Activated CD8-positive, alpha-beta memory T cell treated with anti-CD3 and anti-CD28 coated beads for 24 hours (primary cell): Measurements from ENCODE around the gene UTS2B.

Source experiments
- DNase-seq: peaks from one replicate; pipeline ENCODE4 v3.0.0-alpha.2; 2020

Gene UTS2B

DNA sequence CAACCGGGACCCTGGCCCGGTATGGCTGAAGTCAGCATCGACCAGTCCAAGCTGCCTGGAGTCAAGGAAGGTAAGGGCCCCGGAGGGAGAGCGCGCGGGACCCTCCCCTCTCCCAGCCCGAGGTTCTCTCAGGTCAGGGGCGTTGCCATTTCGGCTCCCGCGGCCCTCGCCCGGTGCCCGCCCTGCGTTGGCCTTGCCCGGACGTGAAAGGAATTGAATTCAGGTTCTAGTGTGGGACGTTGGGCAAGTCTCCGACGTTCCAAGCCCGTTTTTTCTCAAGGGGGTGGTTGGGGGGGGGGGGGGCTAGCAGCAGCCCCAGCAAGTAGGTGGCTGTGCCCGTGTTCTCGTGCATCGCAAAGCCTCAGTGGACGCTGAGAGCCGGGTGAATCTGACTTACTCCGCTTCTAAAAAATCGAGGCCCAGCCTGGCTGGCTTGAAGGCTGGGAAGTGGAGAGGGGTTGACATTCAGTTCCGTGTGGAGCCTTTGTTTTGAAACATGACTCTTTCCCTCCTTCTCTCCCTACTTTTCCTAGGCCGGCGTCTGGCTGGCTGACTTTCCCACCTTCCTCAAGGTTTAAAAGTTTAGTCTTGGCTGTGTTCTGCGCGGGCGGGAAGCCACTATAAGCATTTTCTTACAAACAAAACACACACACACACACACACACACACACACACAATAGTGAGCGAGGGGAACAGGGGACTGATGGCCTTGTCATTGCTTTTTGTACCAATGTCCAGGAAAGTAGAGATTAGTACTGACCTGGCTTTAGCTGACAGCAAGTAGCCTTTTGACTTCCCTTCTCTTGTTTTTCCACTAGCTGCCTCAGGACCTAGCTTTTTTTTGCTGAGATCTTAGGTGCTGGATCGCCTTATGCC lies at the start of gene UTS2B:
Gene UTS2B (minus strand): TSS at position 873 of the 876 bp plus-strand sequence. CDS start 48,337 bp downstream, outside the sequence.
- DNase-seq = peak; percentile 58

DNA sequence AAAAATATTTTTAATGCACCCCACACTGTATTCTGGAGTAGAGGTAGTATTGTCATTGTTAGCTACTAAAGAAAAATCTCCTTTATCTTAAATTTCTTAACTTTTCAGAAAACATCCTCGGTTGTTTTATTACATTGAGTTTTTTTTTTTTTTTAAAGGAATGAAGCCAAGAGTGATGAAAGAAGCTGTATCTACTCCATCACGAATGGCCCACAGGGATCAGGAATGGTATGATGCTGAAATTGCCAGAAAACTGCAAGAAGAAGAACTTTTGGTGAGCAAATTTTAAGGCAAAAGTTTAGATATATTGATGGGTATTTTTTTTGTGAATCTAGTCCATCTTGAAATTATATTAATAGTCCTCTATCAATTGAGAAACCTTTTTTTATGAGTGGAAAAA lies 49.7 kb upstream of the UTS2B start:
- no peak for DNase-seq

DNA sequence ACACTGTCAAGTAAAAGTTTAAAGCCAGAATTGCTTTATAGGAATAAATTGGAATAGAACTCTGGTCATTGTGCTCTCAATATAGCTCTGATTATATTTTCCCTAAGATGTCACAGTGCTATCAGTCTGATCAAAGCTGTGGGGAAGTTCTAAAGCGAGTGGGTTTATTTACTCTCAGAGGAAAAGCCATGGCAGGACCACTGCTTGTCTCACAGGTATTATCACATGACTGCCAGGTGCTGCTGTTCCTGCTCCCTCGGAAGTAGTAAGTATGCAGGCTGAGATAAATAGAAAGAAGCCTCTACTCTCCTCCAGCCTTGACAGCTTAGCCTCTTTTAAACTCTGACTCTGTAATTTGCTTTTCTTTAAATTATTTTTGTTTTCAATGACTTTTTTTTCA lies 49.1 kb upstream of the UTS2B start:
- DNase-seq = no peak

DNA sequence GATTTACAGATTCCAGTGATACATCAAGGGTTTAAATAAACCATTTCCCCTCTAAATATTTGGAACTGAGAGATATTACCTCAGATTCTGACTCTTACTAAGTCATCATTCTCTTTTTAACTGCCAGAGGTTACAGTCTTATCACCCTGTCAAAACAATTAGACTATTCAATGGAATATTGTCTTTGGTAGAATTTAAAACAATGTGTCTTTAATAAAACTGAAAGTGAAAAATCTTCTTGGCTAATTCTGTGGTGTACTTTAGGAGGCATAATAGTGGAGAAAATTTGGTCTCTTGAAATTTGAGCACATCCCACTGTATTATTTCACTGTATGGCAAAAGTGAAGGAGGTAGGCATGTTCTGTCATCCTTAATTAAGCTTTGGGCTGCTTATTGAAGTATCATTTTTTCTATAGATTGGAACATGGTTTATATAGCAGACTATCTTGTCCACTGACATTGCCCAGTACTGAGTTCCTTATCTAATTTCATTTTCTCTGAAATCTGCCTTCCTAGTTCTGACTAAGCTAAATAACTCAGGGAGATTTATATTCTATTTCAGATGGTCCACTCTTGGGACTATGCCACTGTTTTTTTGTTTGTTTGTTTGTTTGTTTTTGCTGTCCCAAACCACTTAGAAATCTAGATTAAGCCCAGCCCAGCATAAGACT lies 48.0 kb upstream of the UTS2B start:
- DNase-seq = no peak

- DNase-seq = no peak
Observed at GRCh38 chr3:191376516-191377141, 46.3 kb upstream of the UTS2B start.

DNA sequence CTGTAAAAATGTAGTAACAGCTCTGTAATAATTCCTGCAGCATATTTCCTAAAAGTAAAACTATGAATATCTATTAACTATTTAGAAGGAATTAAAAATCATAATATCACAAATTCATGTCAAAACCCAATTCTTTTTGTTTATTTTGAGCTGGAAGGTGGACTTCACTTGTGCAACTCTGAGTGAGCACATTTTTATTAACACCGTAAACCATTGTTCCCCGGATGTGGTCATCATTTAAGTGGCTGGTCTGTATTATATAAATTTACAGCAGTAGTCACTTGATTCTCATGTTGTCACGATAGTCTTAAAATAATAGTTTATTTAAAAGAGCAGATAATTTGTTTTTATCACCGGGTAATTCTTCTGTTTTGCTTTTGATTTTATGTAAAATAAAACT lies 43.0 kb upstream of the UTS2B start:
- DNase-seq = no peak

- no peak for DNase-seq
Observed at GRCh38 chr3:191372122-191372521, 41.8 kb upstream of the UTS2B start.

- no peak for DNase-seq
Observed at GRCh38 chr3:191369616-191370010, 39.3 kb upstream of the UTS2B start.

DNA sequence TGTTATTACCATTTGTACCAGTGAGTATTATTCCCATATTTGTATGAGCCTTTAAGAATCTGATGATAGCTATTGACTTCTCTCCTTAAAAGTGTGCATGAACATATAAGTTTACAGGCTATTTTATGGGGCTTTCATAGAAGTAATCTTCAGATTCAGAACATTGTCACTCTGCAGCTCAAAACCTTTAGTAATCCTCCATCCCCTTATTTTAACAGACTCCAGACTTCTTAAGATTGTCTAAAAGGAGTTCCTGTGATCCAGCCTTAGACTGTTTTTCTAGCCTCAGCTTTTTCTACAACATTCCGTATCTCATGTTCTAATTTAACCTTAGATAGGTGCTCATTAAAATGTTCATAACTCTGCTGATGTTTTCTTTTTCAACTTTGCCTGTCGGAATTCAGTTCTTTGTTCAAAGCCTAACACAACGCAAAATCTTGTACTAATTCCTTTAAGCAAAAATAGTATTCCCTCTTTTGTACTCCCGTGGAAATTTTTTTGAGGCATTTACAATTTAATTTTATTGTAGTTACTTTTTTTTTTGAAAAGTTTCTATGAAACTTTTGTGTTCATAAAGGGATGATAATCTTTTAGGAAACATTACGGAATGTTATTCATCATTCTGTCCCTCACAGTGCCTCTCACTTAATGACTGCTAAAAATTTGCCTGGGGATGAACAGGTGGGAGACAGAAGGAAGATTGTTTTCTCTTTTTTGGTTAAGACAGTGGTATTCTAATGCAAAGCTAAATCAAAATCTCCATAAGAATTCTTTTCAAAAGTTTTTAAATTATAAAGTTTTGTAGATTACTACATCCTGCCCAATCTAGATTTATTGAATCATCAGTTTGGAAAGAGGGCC lies 38.7 kb upstream of the UTS2B start:
- no peak for DNase-seq

DNA sequence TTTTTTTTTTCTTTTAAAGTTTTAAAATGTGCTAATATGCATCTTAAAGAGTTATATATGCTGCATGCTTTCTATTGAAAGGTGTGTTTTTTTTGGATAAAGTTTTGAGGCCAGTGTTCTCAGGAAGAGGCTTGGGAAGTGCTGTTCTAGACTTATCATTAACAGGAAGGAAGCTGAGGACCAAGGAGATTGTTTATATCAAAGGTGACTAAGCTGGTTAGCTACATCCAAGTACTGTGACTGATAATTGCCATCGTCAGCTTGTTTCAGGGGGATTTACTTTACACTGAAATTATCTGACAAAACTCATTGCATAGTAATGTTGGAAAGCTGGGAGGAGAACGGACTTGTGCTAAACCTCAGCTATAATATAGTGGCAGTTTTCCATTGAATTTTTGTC lies 36.3 kb upstream of the UTS2B start:
- no peak for DNase-seq

DNA sequence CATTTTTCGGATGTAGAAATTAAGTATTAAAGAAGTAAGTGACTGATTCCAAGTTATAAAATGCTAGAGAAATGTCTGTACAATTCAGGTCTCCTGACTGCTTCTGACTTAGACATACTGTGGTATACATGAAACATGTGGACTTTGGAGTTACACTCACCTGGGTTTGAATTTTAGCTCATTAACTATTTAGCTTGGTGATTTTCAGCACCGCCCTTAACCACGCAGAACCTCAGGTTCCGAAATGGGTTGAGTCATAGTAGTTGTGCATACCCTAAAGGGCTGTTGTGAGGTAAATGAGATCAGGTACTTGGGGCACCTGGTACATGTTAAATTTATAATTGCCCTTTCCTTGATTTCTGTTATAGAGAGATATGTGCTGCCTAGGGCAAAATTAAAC lies 32.9 kb upstream of the UTS2B start:
- DNase-seq = no peak

DNA sequence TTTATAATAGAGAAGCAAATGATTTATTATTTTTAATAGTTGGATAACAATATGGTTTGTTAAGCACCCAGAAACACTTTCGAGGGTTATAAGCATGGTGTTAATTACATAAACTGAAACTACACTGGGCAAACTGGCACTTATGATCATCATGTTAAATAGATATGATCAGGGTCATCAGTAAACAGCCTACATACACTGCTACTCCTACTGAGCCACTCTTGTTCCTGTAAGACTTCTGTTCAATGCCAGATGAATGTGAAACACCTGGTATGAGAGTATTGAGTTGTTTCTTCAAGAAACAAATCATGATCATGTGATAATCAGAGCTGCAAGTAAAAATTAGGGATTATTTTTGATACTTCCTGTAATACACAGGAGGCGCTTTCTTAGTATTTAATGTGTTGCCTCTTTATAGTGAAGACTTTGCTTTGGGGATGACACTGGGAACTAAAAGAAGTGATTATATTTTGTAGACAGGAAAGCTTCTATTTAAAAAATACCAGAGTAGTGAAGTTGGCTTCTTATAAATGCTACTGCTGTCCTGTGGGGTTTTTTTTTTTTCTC lies 32.3 kb upstream of the UTS2B start:
- no peak for DNase-seq

DNA sequence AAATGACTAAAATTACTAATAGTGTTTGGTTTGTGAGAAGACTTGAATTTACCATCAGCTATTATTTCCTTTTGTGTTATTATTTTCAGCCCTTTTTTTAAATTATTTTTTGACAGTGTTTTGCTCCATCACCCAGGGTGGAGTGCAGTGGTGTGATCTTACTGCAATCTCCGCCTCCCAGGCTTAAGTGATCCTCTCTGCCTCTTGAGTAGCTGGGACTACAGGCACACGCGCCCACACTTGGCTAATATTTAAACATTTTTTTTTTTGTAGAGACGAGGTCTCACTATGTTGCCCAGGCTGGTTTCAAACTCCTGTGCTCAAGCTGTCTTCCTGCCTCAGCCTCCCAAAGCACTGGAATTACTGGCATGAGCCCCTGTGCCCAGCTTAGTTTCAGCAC lies 31.7 kb upstream of the UTS2B start:
- no peak for DNase-seq

DNA sequence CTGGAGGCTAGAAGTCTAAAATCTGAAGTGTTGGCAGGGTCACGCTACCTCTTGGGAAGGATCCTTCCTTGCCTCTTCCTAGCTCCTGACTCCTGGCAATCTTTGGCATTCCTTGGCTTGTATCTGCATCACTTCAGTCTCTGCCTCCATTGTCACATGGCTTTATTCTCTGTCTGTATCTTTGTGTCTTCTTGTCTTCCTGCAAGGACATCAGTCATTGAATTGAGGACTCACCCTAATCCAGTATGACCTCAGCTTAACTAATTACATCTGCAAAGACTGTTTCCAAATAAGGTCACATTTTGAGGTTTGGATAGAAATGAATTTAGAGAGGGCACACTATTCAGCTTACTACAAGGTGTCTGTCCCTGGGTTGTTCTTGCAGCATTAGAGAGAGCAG lies 31.1 kb upstream of the UTS2B start:
- no peak for DNase-seq

DNA sequence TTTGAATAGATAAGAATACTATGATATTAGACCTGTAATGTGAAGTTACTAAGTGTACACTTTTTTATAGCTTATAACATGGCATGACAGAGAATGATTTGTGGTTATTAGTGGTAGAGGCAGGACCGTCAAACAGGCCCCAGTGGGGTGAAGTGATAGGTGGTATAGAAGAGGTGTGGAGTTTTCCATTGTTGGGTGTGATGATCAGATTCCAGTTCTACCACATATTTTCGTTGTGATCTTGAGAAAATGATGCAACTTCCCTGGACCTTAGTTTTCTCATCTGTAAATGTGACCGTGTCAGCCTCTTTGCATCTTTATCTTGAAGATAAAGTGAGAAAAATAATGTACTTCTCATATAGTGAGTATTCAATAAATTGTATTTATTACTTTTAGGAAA lies 30.3 kb upstream of the UTS2B start:
- DNase-seq = no peak

- DNase-seq = no peak
Observed at GRCh38 chr3:191358929-191359328, 28.6 kb upstream of the UTS2B start.

DNA sequence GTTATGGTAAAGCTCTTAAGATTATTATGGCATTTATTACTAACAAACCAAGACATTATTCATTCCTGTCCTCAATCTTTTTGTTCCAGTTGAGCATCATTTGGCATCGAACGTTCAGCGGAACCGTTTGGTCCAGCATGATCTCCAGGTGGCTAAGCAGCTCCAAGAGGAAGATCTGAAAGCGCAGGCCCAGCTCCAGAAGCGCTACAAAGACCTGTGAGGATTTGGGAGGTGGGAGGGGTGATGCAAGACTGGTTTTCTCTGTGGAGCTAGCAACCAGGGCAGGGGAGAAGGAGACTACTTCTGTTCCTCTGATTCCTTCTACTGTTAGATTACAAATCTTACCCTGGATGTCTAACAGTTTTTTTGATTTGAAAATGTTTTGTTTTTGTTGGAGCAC lies 27.6 kb upstream of the UTS2B start:
- DNase-seq = no peak

DNA sequence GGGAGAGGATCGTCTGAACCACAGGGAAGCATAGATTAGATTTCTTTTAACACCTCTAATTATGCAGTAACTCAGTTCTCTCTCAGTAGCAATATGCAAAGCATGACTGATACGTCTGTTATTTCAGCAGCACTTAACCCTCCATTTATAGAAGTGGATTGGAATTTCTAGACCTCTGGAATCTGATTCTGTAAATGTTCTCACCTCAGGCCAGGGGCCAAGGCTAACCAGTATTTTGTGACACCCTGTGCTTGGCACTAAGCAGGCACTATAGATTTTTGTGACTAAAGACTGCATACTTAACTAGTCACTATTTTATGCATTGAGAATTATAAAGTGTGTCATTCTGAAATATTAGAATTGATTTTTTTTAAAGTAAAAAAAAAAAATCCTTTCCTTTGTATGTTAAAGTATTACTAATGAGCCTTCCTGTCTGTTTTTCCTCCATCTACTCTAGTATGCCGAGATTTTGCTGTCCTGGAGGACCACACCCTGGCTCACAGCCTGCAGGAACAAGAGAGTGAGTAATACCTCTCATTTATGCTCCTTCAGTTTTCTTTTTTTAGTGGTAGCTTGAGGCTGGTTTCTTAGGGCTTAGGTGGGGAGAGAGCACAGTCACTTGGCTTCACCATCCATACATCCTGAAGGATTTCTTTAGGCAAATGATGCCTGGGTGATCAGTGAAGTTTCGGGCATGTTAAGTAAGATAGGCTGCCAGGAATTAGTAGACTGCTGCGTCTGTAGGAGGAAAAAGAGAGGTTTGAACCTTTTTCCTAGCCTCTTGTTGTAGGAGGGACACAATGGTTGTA lies 26.5 kb upstream of the UTS2B start:
- no peak for DNase-seq

DNA sequence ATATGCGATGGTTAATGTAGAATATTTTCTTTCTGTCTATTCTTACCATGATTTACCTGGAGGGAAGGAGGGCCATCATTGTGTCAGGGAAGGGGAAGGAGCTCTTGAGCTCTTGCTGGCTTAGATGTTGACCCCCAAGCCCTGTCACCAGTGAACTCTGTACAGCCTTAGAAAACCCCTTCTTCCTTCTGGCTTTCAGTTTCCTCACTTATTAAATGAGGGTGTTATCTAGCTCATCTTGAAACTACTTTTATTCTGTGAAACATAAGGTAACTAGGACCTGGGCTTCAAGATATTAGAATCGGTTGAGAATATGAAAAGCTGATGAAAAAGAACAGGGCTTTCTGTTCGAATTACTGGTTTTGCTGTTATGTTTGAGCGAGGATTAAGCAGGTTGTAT lies 25.1 kb upstream of the UTS2B start:
- DNase-seq = no peak

DNA sequence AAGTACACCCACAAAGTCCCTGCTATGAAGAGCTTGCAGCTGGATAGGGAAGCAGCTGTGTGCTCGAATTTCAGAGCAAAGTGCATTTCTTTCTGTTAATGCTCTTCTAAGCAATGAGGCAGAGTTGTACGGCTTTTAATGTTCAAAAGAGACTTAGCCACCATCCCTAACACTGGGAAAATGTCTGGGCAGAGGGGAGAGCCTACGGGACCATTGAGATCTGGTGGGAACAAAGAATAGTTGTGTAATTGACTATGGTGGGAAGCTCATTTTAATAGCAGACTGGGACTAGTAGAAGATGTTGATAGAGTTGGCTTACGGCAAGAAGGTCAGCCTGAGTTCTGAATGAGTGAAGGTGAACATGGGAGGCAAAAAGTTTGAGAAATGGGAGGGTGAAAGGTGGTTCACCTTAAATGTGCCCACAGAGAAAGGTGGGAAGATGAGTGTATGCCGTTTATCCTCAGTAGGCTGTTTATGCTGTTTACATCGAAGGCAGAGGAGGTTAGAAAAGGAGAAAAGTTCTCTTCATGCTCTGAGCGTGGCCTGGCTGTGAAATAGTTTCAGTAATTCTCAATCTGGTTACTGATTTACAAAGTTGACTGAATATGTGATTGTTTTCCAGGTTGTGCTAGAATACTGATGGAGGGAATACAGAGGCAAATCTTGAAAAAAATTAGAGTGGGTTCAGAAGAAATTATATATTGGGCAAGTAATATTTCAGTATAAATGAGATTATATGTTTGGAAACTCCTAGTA lies 22.9 kb upstream of the UTS2B start:
- no peak for DNase-seq

- DNase-seq = no peak
Observed at GRCh38 chr3:191352014-191352413, 21.7 kb upstream of the UTS2B start.
